GM12892 (cell line): Measurements from ENCODE around the gene RNF44.

Source experiments
- POLR2A ChIP-seq: IDR thresholded peaks from 2 replicates; pipeline ENCODE4 v1.6.1; 2011; ENCODE audit warnings: low read depth, low read length, control low read depth
- POLR2AphosphoS5 ChIP-seq: IDR thresholded peaks from 2 replicates; pipeline ENCODE4 v1.6.1; 2011; ENCODE audit warnings: low read depth, low read length, control low read depth
- TAF1 ChIP-seq: IDR thresholded peaks from 2 replicates; pipeline ENCODE4 v1.6.1; 2011; ENCODE audit warnings: low read depth, mild to moderate bottlenecking, control low read depth, low read length, borderline replicate concordance

DNA sequence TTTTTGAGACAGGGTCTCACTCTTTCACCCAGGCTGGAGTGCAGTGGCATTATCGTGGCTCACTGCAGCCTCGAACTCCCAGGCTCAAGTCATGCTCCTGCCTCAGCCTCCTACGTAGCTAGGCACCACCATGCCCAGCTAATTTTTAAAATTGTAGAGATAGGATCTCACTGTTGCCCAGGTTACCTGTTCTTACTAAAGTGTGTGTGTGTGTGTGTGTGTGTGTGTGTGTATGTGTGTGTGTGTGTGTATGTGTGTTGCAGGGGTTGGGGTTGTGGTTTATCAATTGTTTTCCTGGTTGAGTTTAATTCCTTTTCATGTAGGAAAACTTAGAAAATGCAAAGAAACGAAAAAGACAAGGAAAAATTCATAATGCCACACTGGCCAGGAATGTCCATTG, 21.8 kb downstream of the RNF44 start:
- TF ChIP-seq POLR2AphosphoS5 (no peak), POLR2A (no peak), TAF1 (no peak)
